HEK293T (cell line): ENCODE measurements around the gene GUCD1.

Experiments
- CTCF ChIA-PET: fragments of 350-600 bp; formaldehyde crosslinking; extraction: SDS; loops from one replicate; lab custom pipeline; 2021; ENCODE audit warnings: antibody characterized with exemption, inconsistent platforms; lab: Yijun Ruan, JAX
- POLR2A ChIA-PET: fragments of 350-600 bp; formaldehyde crosslinking; extraction: SDS; loops from one replicate; lab custom pipeline; 2020; ENCODE audit warnings: antibody characterized with exemption, inconsistent platforms; lab: Yijun Ruan, JAX
- DNase-seq: peaks from one replicate; pipeline ENCODE4 v3.0.0; 2012; ENCODE audit warnings: mixed read lengths; ENCODE audit errors: extremely low spot score
- ARNT ChIP-seq: fragments of 450-650 bp; IDR thresholded peaks from 2 replicates; pipeline ENCODE4 v1.6.1; 2017; ENCODE audit warnings: mild to moderate bottlenecking
- BHLHE40 ChIP-seq: fragments of 450-650 bp; IDR thresholded peaks from 2 replicates; pipeline ENCODE4 v1.6.1; 2016; ENCODE audit warnings: mild to moderate bottlenecking, moderate library complexity, borderline replicate concordance
- CTBP1 ChIP-seq: fragments of 450-650 bp; IDR thresholded peaks from 2 replicates; pipeline ENCODE4 v1.6.1; 2016; ENCODE audit warnings: borderline replicate concordance
- ELF4 ChIP-seq: fragments of 450-650 bp; IDR thresholded peaks from 2 replicates; pipeline ENCODE4 v1.6.1; 2017; ENCODE audit warnings: antibody characterized with exemption
- FOXA1 ChIP-seq: fragments of 450-650 bp; IDR thresholded peaks from 2 replicates; pipeline ENCODE4 v1.6.1; 2016; ENCODE audit warnings: mild to moderate bottlenecking
- FOXK2 ChIP-seq: fragments of 450-650 bp; IDR thresholded peaks from 2 replicates; pipeline ENCODE4 v1.6.1; 2016; ENCODE audit warnings: mild to moderate bottlenecking
- FOXM1 ChIP-seq: fragments of 450-650 bp; IDR thresholded peaks from 2 replicates; pipeline ENCODE4 v1.6.1; 2017; ENCODE audit warnings: mild to moderate bottlenecking, borderline replicate concordance
- HDGF ChIP-seq: fragments of 450-650 bp; IDR thresholded peaks from 2 replicates; pipeline ENCODE4 v1.6.1; 2017; ENCODE audit warnings: antibody characterized with exemption, borderline replicate concordance
- L3MBTL2 ChIP-seq: fragments of 450-650 bp; conservative IDR thresholded peaks from 2 replicates; pipeline ENCODE4 v1.6.1; 2016; ENCODE audit warnings: mild to moderate bottlenecking
- LEF1 ChIP-seq: fragments of 450-650 bp; IDR thresholded peaks from 2 replicates; pipeline ENCODE4 v1.6.1; 2017; ENCODE audit warnings: mild to moderate bottlenecking, borderline replicate concordance
- NFRKB ChIP-seq: fragments of 450-650 bp; IDR thresholded peaks from 2 replicates; pipeline ENCODE4 v1.6.1; 2016; ENCODE audit warnings: mild to moderate bottlenecking, moderate library complexity
- SP1 ChIP-seq: fragments of 450-650 bp; IDR thresholded peaks from 2 replicates; pipeline ENCODE4 v1.6.1; 2017
- SUZ12 ChIP-seq: fragments of 450-650 bp; IDR thresholded peaks from 2 replicates; pipeline ENCODE4 v1.6.1; 2016; ENCODE audit warnings: mild to moderate bottlenecking
- TARDBP ChIP-seq: fragments of 450-650 bp; IDR thresholded peaks from 2 replicates; pipeline ENCODE4 v1.6.1; 2016
- ZNF384 ChIP-seq: fragments of 450-650 bp; IDR thresholded peaks from 2 replicates; pipeline ENCODE4 v1.6.1; 2016
- TF ChIP-seq, protein P1 (sequence below): fragments of 450-650 bp; IDR thresholded peaks from 2 replicates; pipeline ENCODE4 v1.6.1; 2016

The GUCD1 gene

DNA sequence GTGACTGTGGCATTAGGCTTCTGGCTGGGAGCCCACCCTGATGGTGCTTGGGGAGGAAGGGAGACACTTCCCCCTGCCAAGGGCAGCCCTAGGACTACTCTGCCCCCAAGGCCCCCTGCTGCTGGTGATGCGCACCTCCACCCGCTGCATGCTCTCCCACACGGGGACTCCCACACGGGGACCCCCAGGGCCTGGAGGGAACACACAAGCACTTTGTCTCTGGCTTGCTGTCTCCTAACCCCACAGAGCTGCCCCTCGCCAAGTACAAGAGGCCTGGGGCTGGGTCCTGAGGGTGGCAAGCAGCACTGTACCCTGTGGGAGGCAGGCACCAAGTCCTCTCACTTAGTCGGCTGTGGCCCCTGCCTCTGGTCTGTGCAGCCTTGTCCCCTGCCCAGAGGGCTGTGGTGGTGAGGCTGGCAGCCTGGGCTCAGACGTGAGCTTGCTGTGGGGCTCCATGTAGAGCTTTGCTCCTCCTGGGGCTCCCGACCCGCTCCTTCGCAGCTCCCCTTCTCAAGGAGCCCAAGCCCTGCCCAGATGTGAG, 30.0 kb upstream of the GUCD1 start:
- TF ChIP-seq FOXM1 (no peak), CTBP1 (no peak), ARNT (no peak), TARDBP (no peak), L3MBTL2 (no peak), SUZ12 (no peak), ZNF384 (no peak), FOXK2 (no peak), HDGF (no peak), BHLHE40 (no peak), NFRKB (no peak)
- TF ChIP-seq, protein P1, sequence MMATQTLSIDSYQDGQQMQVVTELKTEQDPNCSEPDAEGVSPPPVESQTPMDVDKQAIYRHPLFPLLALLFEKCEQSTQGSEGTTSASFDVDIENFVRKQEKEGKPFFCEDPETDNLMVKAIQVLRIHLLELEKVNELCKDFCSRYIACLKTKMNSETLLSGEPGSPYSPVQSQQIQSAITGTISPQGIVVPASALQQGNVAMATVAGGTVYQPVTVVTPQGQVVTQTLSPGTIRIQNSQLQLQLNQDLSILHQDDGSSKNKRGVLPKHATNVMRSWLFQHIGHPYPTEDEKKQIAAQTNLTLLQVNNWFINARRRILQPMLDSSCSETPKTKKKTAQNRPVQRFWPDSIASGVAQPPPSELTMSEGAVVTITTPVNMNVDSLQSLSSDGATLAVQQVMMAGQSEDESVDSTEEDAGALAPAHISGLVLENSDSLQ: no peak
- DNase-seq: no peak
- POLR2A ChIA-PET: interaction anchor here (1.0 to 2.0 kb wide), 2 partner anchors 8 to 11 kb away, joined by 3 to 14 read pairs; partner anchors contain the start of gene LRRC75B
- CTCF ChIA-PET: no interaction called here

DNA sequence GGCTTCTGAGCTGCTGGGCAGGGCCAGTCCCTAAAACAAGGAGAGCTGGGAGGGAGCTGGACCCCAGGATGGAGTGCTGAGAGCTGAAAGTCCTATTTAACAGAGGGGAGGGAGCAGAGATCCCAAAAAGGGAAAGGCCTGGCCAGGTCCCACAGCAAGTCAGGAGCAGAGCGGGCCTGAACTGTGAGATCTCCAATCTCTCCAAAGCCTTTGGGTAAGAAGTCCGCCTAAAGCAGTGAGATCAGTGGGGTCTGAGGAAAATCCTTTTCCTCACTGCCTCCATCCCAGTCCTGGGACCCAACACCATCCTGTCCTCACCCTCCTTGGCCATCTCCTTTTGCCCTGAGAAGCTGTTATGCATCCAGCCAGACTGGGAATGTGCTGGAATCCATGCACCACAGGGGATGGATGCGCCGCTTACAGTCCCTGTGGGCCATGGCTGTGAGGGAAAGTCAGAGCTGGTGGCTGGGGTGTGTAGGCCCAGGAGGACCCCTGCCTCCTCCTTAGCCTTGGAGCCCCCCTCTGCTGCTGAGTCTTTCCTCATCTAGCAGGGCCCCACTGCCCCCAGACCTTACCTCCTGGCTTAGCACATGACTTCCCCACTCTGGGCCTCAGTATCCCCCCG, 29.3 kb upstream of the GUCD1 start:
- no peak for DNase-seq
- POLR2A ChIA-PET: interaction anchor here (0.9 to 2.0 kb wide), 4 partner anchors 8 to 29 kb away, joined by 3 to 14 read pairs (median 4); partner anchors contain the start of genes GUCD1 and LRRC75B
- TF ChIP-seq SP1 (no peak), TARDBP (no peak), LEF1 (no peak), SUZ12 (no peak), NFRKB (no peak), BHLHE40 (no peak), FOXK2 (no peak)
- CTCF ChIA-PET: no interaction called here

DNA sequence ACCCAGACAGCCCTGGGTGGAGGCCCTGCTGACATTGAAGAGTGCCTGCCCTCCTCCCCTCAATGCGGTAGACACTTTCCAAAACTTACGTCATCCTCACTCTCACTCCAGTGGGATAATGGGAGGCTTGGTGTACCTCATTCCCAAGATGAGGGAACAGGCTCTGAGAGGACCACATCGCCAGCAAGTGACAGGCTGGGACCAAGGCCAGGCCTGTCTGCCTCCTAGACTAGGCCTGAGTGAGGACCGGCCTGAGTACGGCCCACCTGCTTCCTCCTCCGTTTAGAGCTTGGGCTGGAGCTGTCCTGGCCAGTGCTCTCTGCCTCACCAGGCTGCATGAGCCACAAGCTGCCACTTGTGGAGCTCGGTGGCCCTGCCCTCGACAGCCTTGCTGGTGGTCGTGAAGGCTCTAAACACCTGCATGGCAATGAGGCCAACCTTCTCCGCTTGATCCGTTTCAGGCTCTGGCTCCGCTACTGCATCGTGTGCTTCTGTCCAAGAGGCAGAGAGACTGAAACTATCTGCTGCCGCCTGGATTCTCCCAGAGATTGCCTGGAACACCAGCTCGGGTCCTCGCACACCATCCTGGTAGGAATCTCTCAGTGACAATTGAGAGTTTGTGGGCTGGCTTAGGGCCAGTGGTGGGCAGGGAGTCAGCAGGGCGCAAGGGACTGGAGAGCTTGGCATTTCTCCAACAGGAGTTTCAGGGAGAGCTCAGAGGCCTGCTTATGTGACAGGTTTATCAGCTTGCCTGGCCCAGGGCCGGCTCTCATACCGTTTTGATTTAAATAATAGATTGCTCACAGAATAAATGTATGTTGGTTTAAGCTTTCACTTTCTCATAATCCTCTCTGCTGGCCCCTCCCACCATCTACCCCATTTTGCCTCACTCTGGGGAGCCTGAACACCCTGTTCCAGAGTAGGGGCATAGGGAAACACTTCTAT, 28.6 kb upstream of the GUCD1 start:
- DNase-seq: no peak
- TF ChIP-seq CTBP1 (no peak), FOXK2 (no peak), ARNT (no peak), HDGF (no peak), ZNF384 (no peak), FOXM1 (no peak), FOXA1 (no peak), TARDBP (no peak), NFRKB (no peak), BHLHE40 (no peak), SUZ12 (no peak), L3MBTL2 (no peak), SP1 (no peak), LEF1 (no peak), ELF4 (no peak)
- TF ChIP-seq, protein P1: no peak
- ChIA-PET POLR2A (interaction anchor here (0.9 to 2.0 kb wide), 3 partner anchors 9 to 29 kb away, joined by 3 to 14 read pairs (median 6); partner anchors contain the start of genes GUCD1 and LRRC75B), CTCF (interaction anchor here (0.6 kb wide), 1 partner anchor 365 kb away, joined by 7 read pairs; no protein-coding TSS in a partner anchor)

DNA sequence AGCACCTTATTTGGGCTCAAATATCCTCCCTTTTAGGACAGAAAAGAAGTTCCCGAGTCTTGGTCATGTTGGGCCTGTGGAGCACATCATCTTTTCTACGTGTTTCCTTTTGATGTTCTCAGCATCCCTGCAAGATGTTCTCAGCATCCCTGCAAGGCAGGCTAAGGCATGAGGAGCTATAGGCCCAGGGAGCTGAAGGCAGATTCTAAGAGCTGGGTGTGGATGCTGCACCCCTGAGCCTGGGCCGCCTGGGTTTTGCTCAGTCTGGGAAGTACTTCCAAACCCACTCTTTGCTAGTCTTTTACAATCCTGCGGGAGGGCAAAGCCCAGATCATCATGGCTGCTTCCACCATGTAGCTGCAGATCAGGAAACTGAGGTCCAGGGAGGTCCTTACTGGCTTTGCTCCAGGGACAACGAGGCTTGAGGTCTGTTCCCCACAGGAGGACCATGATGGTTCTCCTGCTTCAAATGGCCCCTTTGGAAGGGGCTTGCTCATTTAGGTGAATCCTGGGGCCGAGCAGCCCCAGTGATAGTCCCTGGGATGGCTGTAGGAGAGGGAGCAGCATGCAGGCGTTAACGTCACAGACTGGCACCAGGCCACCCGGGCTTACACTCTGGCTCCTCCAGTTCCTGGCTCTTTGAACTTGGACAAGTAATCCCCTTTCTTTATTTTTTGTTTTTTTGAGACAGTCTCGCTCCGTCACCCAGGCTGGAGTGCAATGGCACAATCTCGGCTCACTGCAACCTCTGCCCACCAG, 27.3 kb upstream of the GUCD1 start:
- POLR2A ChIA-PET: interaction anchor here (1.7 kb wide), 1 partner anchor 9 kb away, joined by 8 read pairs; no protein-coding TSS in a partner anchor
- CTCF ChIA-PET: no interaction called here
- TF ChIP-seq SUZ12: no peak
- DNase-seq: no peak

DNA sequence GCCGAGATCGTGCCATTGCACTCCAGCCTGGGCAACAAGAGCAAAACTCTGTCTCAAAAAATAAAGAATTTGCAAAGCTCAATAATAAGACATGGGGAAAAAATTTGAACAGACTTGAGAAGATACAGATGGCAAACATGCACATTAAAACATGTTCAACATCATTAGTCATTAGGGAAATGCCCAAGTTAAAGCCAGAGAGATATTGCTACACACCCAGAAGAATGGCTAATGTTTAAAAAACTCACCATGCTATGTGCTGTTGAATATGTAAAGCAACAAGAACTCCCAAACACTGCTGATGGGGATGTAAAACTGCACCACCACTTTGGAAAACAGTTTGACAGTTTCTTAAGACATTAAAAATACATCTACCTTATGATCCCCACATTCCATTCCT, 25.3 kb upstream of the GUCD1 start:
- ChIA-PET POLR2A (interaction anchor here (1.2 kb wide), 1 partner anchor 11 kb away, joined by 3 read pairs; no protein-coding TSS in a partner anchor), CTCF (no interaction called here)
- TF ChIP-seq FOXA1 (no peak), FOXM1 (no peak), SUZ12 (no peak), LEF1 (no peak), NFRKB (no peak), BHLHE40 (no peak), L3MBTL2 (no peak), TARDBP (no peak), ARNT (no peak), HDGF (no peak)
- TF ChIP-seq, protein P1: no peak
- no peak for DNase-seq
